Measurements from ENCODE around the gene BTBD1.

DNA sequence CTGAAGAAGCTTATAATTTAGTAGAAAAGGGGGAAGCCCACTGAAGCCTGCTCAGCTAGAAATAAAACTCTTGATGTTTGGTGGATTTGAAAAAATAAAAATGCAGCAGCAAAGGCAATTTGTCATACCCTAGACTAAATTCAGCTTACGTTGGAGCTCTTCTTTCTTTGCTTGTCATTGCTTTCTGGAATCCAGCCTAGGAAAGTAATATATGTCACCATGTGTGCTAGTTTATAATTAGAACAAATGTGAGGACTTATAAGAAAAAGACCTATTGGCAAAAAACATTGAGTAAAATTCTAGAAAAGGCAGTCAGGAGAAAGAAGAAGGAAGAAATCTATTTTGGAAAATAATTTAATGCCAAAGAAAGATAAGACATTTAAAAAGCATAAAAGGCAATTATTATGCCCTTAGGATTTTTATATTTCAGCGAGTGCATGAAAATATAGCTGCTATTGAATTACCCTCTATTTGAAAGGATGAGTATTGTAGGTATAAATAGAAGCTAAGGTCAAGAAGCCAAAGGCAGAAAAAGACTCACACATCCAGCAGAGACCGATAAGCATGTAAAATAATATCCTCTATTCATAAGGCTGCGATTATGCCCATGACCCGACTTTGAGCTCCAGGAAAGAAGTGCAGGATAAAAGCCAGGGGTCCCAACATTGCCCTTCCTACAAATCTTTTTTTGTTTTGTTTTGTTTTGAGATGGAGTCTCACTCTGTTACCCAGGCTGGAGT is 10.6 kb upstream of the BTBD1 start:
- TF ChIP-seq EZH2 (IDR thresholded peaks at IDR 0.05; ENCODE audit: borderline replicate concordance) (no peak), EZH2phosphoT487 (IDR thresholded peaks at IDR 0.05; ENCODE audit: low read depth, severe bottlenecking, unreplicated experiment) (no peak)
- TF ChIP-seq, protein P1, sequence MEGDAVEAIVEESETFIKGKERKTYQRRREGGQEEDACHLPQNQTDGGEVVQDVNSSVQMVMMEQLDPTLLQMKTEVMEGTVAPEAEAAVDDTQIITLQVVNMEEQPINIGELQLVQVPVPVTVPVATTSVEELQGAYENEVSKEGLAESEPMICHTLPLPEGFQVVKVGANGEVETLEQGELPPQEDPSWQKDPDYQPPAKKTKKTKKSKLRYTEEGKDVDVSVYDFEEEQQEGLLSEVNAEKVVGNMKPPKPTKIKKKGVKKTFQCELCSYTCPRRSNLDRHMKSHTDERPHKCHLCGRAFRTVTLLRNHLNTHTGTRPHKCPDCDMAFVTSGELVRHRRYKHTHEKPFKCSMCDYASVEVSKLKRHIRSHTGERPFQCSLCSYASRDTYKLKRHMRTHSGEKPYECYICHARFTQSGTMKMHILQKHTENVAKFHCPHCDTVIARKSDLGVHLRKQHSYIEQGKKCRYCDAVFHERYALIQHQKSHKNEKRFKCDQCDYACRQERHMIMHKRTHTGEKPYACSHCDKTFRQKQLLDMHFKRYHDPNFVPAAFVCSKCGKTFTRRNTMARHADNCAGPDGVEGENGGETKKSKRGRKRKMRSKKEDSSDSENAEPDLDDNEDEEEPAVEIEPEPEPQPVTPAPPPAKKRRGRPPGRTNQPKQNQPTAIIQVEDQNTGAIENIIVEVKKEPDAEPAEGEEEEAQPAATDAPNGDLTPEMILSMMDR (IDR thresholded peaks at IDR 0.05; ENCODE audit: poor library complexity) = no peak

All from hepatocyte (in vitro differentiated cells).